Inflammatory macrophage treated with lipopolysaccharide for 4 hours (primary cell): ENCODE measurements around the gene TUBB4B.
A peak's percentile ranks its signal among the peaks of the same experiment; 100 is the strongest.

Experiments
- DNase-seq: peaks from one replicate; pipeline ENCODE4 v3.0.0-alpha.2; 2020

The TUBB4B gene

GRCh38 chr9:137273095-137273490 is 32.0 kb downstream of the TUBB4B start:
- no peak for DNase-seq

- no peak for DNase-seq
Observed at GRCh38 chr9:137273611-137274320, 32.7 kb downstream of the TUBB4B start.

GRCh38 chr9:137275203-137275587 is 34.1 kb downstream of the TUBB4B start:
- DNase-seq, result no peak

- DNase-seq, result peak; percentile 64
Observed at GRCh38 chr9:137275588-137276472, 34.7 kb downstream of the TUBB4B start.

GRCh38 chr9:137276473-137277328 is 35.6 kb downstream of the TUBB4B start:
- DNase-seq, result no peak

GRCh38 chr9:137277329-137278041 is 36.4 kb downstream of the TUBB4B start, which contains the start of gene TOR4A:
TSS of gene TOR4A (plus strand) at chr9:137277726. CDS start at chr9:137278690, 964 bp downstream.
- DNase-seq, result peak; percentile 85

- DNase-seq, result peak; percentile 52
Observed at GRCh38 chr9:137278061-137278701, 37.1 kb downstream of the TUBB4B start.

- no peak for DNase-seq
Observed at GRCh38 chr9:137278721-137279711, 37.9 kb downstream of the TUBB4B start.

GRCh38 chr9:137279741-137280473 is 38.8 kb downstream of the TUBB4B start:
- DNase-seq, result no peak

- no peak for DNase-seq
Observed at GRCh38 chr9:137280474-137281344, 39.6 kb downstream of the TUBB4B start.

GRCh38 chr9:137281345-137282116 is 40.4 kb downstream of the TUBB4B start:
- DNase-seq, result no peak

- DNase-seq, result no peak
Observed at GRCh38 chr9:137286975-137287383, 45.9 kb downstream of the TUBB4B start.

GRCh38 chr9:137293094-137293481 is 52.0 kb downstream of the TUBB4B start:
- DNase-seq, result no peak
